Endothelial cell of umbilical vein (primary cell): ENCODE results near the gene ENDOG. TPM values are rescaled to one million over a fixed set of nuclear protein-coding genes. Genes with fewer than 3 reads are reported as not detected.

Experiments
- BruUV-seq: library from RNA; stranded (reverse); fragments of 400-500 nt; replicated peaks from 2 replicates; lab custom pipeline; 2021; lab: Mats Ljungman, UMichigan
- CTCF ChIA-PET: fragments of 300-600, 350-600 bp; sonication (Branson Sonifier 250); formaldehyde crosslinking; loops from one replicate; lab custom pipeline; 2021; ENCODE audit warnings: antibody characterized with exemption, inconsistent platforms; lab: Charles Lee
- POLR2A ChIA-PET: fragments of 300-600, 350-600 bp; sonication (Branson Sonifier 250); formaldehyde crosslinking; loops from one replicate; lab custom pipeline; 2021; ENCODE audit warnings: antibody characterized with exemption, inconsistent platforms; lab: Charles Lee
- DNase-seq: peaks from one replicate; pipeline ENCODE4 v3.0.0-alpha.2; 2011; ENCODE audit warnings: low read depth, low spot score
- FAIRE-seq: peaks from 2 replicates; lab custom pipeline; 2011; peaks lifted over from hg19 to GRCh38; lab: Jason Lieb, UNC
- H2AFZ ChIP-seq: 2 replicates; pipeline ENCODE4 v1.6.0; 2012; ENCODE audit warnings: low read depth, low read length, control low read depth, inconsistent platforms
- H3K27ac ChIP-seq: 2 replicates; pipeline ENCODE4 v1.5.1; 2011; ENCODE audit warnings: low read depth, mild to moderate bottlenecking, control low read depth, low read length, moderate library complexity; ENCODE audit not compliant: insufficient read depth
- H3K27me3 ChIP-seq, 2 experiments: 2 replicates each; pipeline versions ENCODE4 v1.6.0 to v1.6.1; 2011; ENCODE audit warnings: low read length in 2 of 2, mixed read lengths in 1 of 2; ENCODE audit not compliant: control insufficient read depth in 2 of 2, insufficient read depth in 2 of 2
- H3K36me3 ChIP-seq, 2 experiments: 2 replicates in 1 of 2; 3 replicates in 1 of 2; pipeline ENCODE4 v1.5.1; 2011; ENCODE audit warnings: low read length in 2 of 2, mild to moderate bottlenecking in 1 of 2, moderate library complexity in 1 of 2; ENCODE audit not compliant: control insufficient read depth in 2 of 2, insufficient read depth in 2 of 2; ENCODE audit errors: extremely low read depth in 1 of 2
- H3K4me1 ChIP-seq: 3 replicates; pipeline ENCODE4 v1.5.1; 2011; ENCODE audit warnings: mild to moderate bottlenecking, low read length; ENCODE audit not compliant: control insufficient read depth, insufficient read depth; ENCODE audit errors: extremely low read depth
- H3K4me2 ChIP-seq: 2 replicates; pipeline ENCODE4 v1.6.1; 2011; ENCODE audit warnings: low read length, control low read depth, mixed read lengths; ENCODE audit not compliant: insufficient read depth
- H3K4me3 ChIP-seq, 3 experiments: fragments of 200-600 bp in 1 of 3; sonication (generic), shearing (Covaris generic) in 1 of 3; replicated peaks in 1 of 3; 2 replicates each; pipeline ENCODE4 v1.5.1; 2011 to 2016; ENCODE audit warnings: control low read depth in 3 of 3, low read length in 3 of 3, mild to moderate bottlenecking in 2 of 3, inconsistent platforms in 1 of 3, low read depth in 1 of 3, moderate library complexity in 1 of 3; ENCODE audit not compliant: insufficient read depth in 1 of 3
- H3K79me2 ChIP-seq: 2 replicates; pipeline ENCODE4 v1.6.0; 2012; ENCODE audit warnings: low read length, inconsistent platforms; ENCODE audit not compliant: control insufficient read depth, insufficient read depth
- H3K9ac ChIP-seq: replicated peaks from 2 replicates; pipeline ENCODE3; 2011; ENCODE audit warnings: low read length, control low read depth; ENCODE audit not compliant: insufficient read depth; ENCODE audit errors: extremely low read depth
- H3K9me1 ChIP-seq: replicated peaks from 3 replicates; pipeline ENCODE4 v1.6.0; 2011; ENCODE audit warnings: mild to moderate bottlenecking, low read length; ENCODE audit not compliant: control insufficient read depth, insufficient read depth; ENCODE audit errors: extremely low read depth
- H3K9me3 ChIP-seq: replicated peaks from 2 replicates; pipeline ENCODE4 v1.5.1; 2012; ENCODE audit warnings: low read length, inconsistent platforms; ENCODE audit not compliant: control insufficient read depth, insufficient read depth
- H4K20me1 ChIP-seq: replicated peaks from 2 replicates; pipeline ENCODE3; 2011; ENCODE audit warnings: mild to moderate bottlenecking, low read length; ENCODE audit not compliant: control insufficient read depth, insufficient read depth; ENCODE audit errors: extremely low read depth
- CTCF ChIP-seq, 2 donors: IDR thresholded peaks; 1 replicate in 1 of 2; 2 replicates in 1 of 2; pipeline ENCODE4 v1.5.1; 2011; ENCODE audit warnings: low read length in 2 of 2, mild to moderate bottlenecking in 2 of 2, moderate library complexity in 2 of 2, control low read depth in 1 of 2, inconsistent platforms in 1 of 2, low read depth in 1 of 2; ENCODE audit not compliant: insufficient read depth in 1 of 2; ENCODE audit errors: extremely low read depth in 1 of 2
- EZH2 ChIP-seq: IDR thresholded peaks from 2 replicates; pipeline ENCODE4 v1.6.1; 2012; ENCODE audit warnings: borderline replicate concordance, low read depth, mild to moderate bottlenecking, moderate library complexity, low read length, inconsistent platforms; ENCODE audit not compliant: severe bottlenecking
- FOS ChIP-seq: IDR thresholded peaks from 2 replicates; pipeline ENCODE4 v1.6.1; 2011; ENCODE audit warnings: mild to moderate bottlenecking, low read length, moderate library complexity, borderline replicate concordance; ENCODE audit not compliant: insufficient read depth
- GATA2 ChIP-seq: IDR thresholded peaks from 2 replicates; pipeline ENCODE4 v1.7.0; 2011; ENCODE audit warnings: low read depth, mild to moderate bottlenecking, moderate library complexity, mixed read lengths, low read length; ENCODE audit not compliant: insufficient read length, insufficient read depth
- JUN ChIP-seq: IDR thresholded peaks from 2 replicates; pipeline ENCODE4 v1.6.1; 2011; ENCODE audit warnings: borderline replicate concordance, low read depth; ENCODE audit not compliant: insufficient read length, insufficient read depth
- MAX ChIP-seq: IDR thresholded peaks from 2 replicates; pipeline ENCODE4 v1.6.1; 2011; ENCODE audit not compliant: insufficient read depth, insufficient read length
- MYC ChIP-seq: IDR thresholded peaks from one replicate; pipeline ENCODE4 v1.6.1; 2011; ENCODE audit warnings: mild to moderate bottlenecking, low read depth, low read length
- POLR2A ChIP-seq: IDR thresholded peaks from 2 replicates; pipeline ENCODE4 v1.6.1; 2012; ENCODE audit warnings: low read depth, mild to moderate bottlenecking, control low read depth, low read length
- POLR2AphosphoS5 ChIP-seq: IDR thresholded peaks from 2 replicates; pipeline ENCODE4 v1.6.1; 2012; ENCODE audit warnings: low read depth, mild to moderate bottlenecking, control low read depth, low read length, moderate library complexity; ENCODE audit not compliant: insufficient read depth
- dilution Hi-C: fragments of 300-500 bp; cut with MboI; formaldehyde crosslinking; loops from one replicate; pipeline ENCODE4 v1.15.0; 2019; ENCODE audit warnings: low sequenced_read_pairs; ENCODE audit not compliant: extremely low pct_ligation_motif_present
- intact Hi-C: fragments of 100-400 bp; cut with micrococcal nuclease; formaldehyde crosslinking; loops from one replicate; pipeline ENCODE4 v1.10.0; 2022
- polyA plus RNA-seq, 4 experiments: library from polyadenylated mRNA; depleted of rRNA in 3 of 4; stranded (reverse) in 3 of 4; unstranded in 1 of 4; fragments of >200 nt; gene quantifications; 2 replicates each; pipeline versions ENCODE4 v1.2.1 to v1.2.3, GENCODE V29; 2011 to 2012; ENCODE audit warnings: missing spikeins in 1 of 4
- total RNA-seq: library from RNA; stranded (reverse); gene quantifications from 2 replicates; pipeline ENCODE4 v1.2.3, GENCODE V29; 2021

The ENDOG gene
- total and polyA plus RNA-seq, 2 donors (not counting 3 experiments of a cell fraction or from before 2014, with no cell fraction given), result 18.0 to 21.1 TPM

- FAIRE-seq, result no peak
- H3K9me1 ChIP-seq, result no peaks in the 10 kb centered on the region
- no peaks in the 10 kb centered on the region for H3K9me3 ChIP-seq
- POLR2A ChIA-PET, result no interaction called here
- dilution Hi-C loops, result no loop called here
- H3K79me2 ChIP-seq, result peaks cover 10% of the 10 kb centered on the region
- H3K4me3 ChIP-seq, result peak overlapping the region; percentile 39 to 94 (median 64)
- no peak for DNase-seq
- CTCF ChIA-PET, result interaction anchor here (1.3 kb wide), 2 partner anchors 9 to 96 kb away, joined by 5 to 40 read pairs; partner anchors contain the start of gene ENDOG
- peak overlapping the region; percentile 62 for H3K9ac ChIP-seq
- peak overlapping the region; percentile 47 for H2AFZ ChIP-seq
- intact Hi-C loops, result loop anchor here (1.0 kb wide), 1 partner anchor 11 kb away; the partner anchor contains the start of gene ENDOG
- TF ChIP-seq GATA2, result no peak
- TF ChIP-seq CTCF (IDR thresholded peaks at IDR 0.05; ENCODE audit: extremely low read depth in 1 of 2, insufficient read depth in 1 of 2, low read depth in 1 of 2, low read length in 2 of 2), result no peak
- no peak for TF ChIP-seq MYC
- no peak for TF ChIP-seq FOS
- no peak for TF ChIP-seq MAX
- TF ChIP-seq EZH2, result no peak
- no peak for TF ChIP-seq POLR2A
- no peak for TF ChIP-seq JUN
- TF ChIP-seq POLR2AphosphoS5, result no peak
- peaks cover 5 to 30% of the 10 kb centered on the region in 2 experiments for H3K36me3 ChIP-seq
- TSS peak; percentile 39 for BruUV-seq
- no peaks in the 10 kb centered on the region for H3K27me3 ChIP-seq
- peak overlapping the region; percentile 64 for H3K4me2 ChIP-seq
- H3K4me1 ChIP-seq, result peaks cover 5% of the 10 kb centered on the region
- H3K27ac ChIP-seq, result no peak overlapping the region
- no peaks in the 10 kb centered on the region for H4K20me1 ChIP-seq
Observed at GRCh38 chr9:128828719-128829452, 10.6 kb downstream of the ENDOG start.
